Ammon's horn (tissue), 1 donor: ENCODE measurements around the gene XRN2.
A peak's percentile ranks its signal among the peaks of the same experiment; 100 is the strongest.
"Not testable (repeated sequence)": the region's sequence is repeated elsewhere in the genome, so short reads cannot be mapped to it uniquely, and the experiment has no call there.

Experiments
- DNase-seq: peaks from one replicate; pipeline ENCODE4 v3.0.0-alpha.2; 2016; ENCODE audit warnings: low spot score

XRN2 gene

GRCh38 chr20:21344206-21344900 lies 41.2 kb downstream of the XRN2 start:
- DNase-seq, result no peak

DNA sequence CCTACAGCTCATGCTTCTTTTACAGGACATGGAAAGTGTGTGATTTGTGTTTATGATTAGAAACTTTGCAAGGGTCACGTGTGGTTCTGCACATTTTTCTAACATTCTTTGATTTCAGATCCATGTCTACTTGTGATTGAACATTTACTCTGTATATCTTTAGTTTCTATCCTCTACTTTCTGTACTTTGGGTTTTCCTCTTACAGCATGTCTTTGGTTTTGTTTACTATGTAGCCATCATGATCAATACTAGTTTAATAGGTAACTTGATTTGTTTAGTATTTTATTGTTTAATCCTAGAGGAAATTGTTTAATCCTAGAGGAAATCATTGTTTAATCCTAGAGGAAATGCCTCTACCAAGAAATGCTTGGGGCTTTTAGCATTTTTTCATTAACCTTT lies 41.8 kb downstream of the XRN2 start:
- no peak for DNase-seq

DNA sequence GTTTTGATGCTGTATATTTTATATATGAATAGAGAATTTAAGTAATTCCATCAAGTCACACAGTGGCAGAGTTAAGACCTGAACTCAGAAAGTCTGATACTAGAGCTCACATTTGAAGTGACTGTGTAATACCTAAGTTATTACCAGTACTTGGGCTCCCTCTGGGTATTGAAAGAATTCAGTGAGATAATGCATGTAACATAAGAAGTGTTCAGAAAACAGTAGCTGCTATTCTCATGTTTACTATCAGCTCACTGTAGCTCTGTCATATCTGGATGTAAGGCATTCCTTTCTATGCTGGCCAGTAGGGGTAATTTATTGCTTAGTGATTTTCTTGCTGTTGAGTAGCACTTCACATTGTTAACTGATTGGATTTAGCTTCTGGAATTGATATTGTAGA lies 49.6 kb downstream of the XRN2 start:
- DNase-seq, result no peak

- DNase-seq, result no peak
Measured at GRCh38 chr20:21353236-21353635, 50.1 kb downstream of the XRN2 start.

DNA sequence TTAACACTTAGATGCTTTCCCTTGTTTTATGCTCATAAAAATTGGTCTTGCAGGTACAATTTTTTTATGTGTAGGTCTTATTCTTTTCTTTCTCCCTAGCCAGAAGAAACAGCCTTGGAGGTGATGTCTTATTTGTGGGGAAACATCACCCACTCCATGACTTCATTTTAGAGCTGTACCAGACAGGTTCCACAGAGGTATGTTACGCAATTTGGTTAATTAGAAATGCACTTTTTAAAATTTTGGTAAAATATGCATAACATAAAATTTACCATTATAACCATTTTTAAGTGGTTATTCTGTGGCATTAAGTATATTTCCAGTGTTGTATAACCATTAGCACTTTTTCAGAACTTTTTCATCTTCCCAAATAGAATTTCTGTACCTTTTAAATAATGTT lies 52.9 kb downstream of the XRN2 start:
- no peak for DNase-seq

- DNase-seq, result no peak
Measured at GRCh38 chr20:21356386-21356785, 53.3 kb downstream of the XRN2 start.

DNA sequence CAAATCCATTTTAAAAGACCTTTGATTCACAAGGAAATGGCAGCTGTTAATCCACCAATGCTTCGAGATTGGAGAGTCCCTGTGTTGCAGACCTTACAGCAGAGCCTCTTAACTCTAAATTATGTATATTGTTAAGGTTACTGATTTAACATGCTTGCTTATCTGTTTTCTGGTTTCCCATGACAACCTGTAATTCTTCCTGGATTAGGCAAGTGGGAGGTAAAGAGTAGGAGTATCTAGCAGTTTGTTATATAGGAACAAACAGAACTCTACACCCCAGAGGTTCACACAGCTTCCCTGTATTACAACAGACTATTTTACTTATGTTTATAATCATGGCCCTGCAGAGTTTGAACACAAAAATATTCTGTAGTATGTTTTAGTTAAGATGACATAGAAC lies 54.7 kb downstream of the XRN2 start:
- peak; percentile 5 for DNase-seq

GRCh38 chr20:21358737-21359136 lies 55.6 kb downstream of the XRN2 start:
- DNase-seq, result no peak

DNA sequence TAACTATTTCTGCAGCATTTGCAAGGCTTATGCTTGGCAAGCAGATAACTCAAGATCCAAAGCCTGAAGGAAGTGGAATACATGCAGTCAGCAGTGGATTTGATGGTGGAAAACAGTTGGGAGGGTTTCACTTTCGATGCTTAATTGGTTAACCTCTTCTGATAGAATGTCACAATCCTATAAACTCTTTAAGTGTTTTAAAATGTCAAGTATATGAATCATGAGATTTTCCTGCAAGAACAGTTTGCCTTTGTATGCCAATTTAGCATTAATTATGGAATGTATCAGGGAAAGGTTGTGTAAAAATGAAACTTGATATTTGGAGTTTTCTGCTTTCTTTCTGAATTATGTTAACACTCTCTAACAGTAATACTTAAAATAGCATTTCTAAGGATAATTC lies 57.6 kb downstream of the XRN2 start:
- DNase-seq, result no peak

DNA sequence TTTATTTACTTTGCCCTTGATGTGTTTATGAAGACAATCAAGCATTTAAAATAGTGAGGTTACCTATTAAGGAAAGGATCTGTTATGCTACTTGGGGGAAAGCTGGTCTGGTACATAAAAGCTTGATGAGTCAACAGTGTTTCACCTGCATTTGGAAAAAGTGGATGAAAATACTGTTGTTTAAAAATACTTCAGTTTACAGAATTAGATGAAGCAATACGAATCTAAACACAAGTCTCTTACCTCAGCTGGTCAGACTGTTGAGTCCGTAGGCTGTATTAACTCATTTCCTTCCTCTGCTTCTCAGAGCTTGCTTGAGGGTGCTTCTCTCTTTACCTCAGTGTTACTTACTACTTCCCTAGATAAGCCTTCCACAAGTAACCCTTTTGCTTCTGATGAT lies 58.1 kb downstream of the XRN2 start:
- DNase-seq, result no peak

- DNase-seq, result no peak
Measured at GRCh38 chr20:21364413-21364812, 61.3 kb downstream of the XRN2 start.

GRCh38 chr20:21365771-21366170 lies 62.6 kb downstream of the XRN2 start:
- no peak for DNase-seq

- DNase-seq, result not testable (repeated sequence)
Measured at GRCh38 chr20:21366273-21366672, 63.1 kb downstream of the XRN2 start.

- DNase-seq, result no peak
Measured at GRCh38 chr20:21368791-21369190, 65.7 kb downstream of the XRN2 start.

DNA sequence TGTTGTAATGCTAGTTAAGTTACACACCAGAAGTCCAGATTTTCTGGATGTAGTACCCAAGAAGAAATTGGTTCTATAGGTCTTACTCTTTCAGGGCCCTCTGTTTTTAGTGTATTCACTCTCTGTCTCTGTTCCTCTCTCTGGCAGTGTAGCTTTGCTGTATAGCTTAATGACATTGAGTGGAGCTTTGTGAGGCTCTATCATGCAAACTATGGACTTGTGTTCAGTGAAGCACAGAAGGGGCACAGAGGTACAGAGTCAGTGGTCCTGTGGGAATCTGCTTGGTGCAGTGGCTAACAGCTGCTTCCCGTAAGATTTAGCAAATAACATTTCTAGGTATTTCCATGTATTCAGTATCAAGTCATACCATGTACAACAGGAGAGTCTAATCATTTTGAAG lies 68.1 kb downstream of the XRN2 start:
- DNase-seq, result no peak

- DNase-seq, result no peak
Measured at GRCh38 chr20:21372016-21372415, 68.9 kb downstream of the XRN2 start.

- DNase-seq, result no peak
Measured at GRCh38 chr20:21373436-21373835, 70.3 kb downstream of the XRN2 start.

DNA sequence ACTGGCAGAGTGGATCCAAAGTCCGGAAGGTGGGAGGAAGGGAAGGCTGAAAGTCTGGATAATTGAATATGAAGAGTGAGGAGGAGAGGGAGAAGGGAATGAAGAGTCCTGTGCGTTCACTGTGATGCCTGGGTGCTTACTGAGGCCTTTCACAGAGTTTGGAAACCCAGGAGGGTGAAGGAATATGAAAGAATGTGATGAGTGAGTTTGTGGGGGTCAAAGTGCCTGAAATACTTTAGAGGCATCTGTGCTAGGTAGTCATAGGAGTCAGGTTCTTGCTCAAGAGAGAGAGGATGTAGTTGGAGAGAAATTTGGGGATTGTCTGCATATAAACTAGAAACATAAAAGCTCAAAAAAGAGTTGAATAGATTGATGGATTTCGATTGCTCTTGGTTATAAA lies 73.5 kb downstream of the XRN2 start:
- no peak for DNase-seq

GRCh38 chr20:21377701-21378100 lies 74.6 kb downstream of the XRN2 start:
- no peak for DNase-seq

DNA sequence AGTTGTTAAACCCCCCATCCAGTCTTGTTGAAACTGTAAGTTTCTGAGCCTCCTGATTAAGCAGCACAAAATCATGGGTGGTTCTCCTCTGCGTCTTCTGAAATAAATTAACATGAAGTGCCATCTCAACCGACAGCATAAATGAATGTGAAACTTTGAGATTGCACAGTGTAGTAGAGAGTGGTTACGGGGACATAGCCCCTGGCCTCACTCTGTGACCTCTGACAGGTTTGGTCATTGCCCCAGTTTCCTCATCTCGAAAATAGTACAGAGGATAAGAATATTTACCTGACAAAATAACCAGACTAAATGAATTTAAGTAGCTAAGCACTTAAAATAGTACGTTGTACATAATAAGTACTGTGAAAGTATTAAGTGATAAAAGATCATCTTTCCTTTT lies 75.1 kb downstream of the XRN2 start:
- DNase-seq, result no peak

DNA sequence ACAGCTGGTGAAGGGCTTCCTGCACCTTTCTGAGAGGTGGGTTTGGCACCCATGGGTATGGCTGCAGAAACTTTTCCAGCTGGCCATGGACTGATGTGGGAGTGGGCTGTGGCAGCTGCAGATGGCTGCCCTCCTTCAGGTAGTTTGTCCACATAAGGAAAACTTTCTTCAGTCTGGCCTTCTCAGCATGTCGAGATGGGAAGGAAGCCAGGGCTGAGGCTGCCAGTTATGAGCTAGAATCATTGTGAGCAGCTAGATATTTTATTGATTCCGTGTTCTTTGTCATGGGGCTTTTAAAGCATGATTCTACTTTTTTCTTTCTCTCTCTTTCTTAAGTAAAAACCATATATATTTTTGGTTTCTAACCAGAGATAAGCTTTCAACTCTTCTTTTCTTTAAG lies 77.6 kb downstream of the XRN2 start:
- DNase-seq, result no peak

DNA sequence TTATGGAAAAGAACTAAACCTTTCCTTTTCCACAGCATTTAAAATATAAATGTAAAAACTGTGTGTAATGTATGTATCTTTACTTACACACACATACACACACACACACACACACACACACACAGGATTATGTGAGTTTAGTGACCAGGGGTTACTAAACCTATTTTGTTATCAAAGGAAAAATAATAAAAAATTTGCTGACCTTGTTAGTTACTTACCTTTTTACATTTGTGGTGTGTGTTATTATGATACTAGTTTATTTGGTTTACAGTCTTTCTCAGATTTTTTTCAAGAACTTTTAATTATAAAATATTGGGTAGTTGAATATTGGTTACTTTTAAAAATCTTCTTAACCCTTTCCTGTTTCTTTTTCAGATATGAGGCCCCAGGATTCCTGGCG lies 78.5 kb downstream of the XRN2 start:
- DNase-seq, result no peak

DNA sequence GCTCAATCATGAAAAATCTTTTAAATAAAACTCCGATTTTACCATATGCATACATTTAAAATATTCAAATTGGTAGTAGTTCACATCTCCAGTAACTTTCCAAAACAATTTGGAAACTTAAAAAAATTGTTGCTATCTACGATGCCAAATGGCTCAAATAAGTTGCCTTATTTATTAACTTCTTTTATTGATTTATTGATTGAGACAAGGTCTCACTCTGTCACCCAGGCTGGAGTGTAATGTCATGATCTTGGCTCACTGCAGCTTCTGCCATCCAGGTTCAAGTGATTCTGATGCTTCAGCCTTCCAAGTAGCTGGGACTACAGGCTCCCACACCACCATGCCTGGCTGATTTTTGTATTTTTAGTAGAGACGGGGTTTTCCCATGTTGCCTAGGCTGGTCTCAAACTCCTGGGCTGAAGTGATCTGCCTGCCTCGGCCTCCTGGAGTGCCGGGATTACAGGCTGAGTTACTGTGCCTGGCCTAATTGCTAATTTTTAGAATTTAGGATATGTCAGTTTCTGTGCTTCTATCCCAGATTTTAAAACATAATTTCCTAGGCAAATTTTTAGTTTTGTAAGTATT lies 81.3 kb downstream of the XRN2 start:
- DNase-seq, result no peak

DNA sequence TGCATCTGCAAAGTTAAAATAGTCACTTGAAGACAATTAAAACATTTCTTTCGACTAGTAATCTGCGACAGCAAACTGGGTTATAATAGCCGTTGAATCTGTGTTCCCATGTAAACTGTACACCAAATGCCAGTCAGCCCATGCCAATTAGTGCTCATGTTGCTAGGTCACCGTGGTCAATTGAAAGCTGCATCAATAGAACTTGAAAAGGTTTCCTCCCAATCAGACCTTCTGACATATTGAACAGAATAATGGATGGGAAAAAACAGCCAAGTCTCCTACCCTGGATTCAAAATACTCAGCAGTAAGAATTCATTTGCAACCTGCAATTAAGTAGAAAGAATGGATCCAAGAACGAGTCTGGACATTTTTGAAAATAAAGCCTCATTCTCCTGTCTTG lies 83.0 kb downstream of the XRN2 start:
- no peak for DNase-seq
